Activated T-helper 1 cell treated with anti-CD3 and anti-CD28 coated beads, Interleukin-12 subunit alpha, Interleukin-12 subunit beta, Interleukin-2, Interleukin-4 antibody, amounts not matched to agents 30 ng/mL and 10 ng/mL and 1 ng/mL, durations not matched to agents 14 hours and 24 hours and 36 hours (primary cell): Measurements from ENCODE around the gene APOLD1. TPM values are rescaled to one million over a fixed set of nuclear protein-coding genes. Genes with fewer than 3 reads are reported as not detected.
"Not testable (repeated sequence)": the region's sequence is repeated elsewhere in the genome, so short reads cannot be mapped to it uniquely, and the experiment has no call there.

Source experiments
- DNase-seq: peaks from one replicate; pipeline ENCODE4 v3.0.0; 2021; ENCODE audit warnings: low spot score
- H3K27ac Mint-ChIP-seq: one replicate; pipeline ENCODE4 v1.8.0; 2021; ENCODE audit warnings: mild to moderate bottlenecking, mixed read lengths
- H3K27me3 Mint-ChIP-seq: one replicate; pipeline ENCODE4 v1.8.0; 2022; ENCODE audit warnings: mild to moderate bottlenecking, moderate library complexity, mixed read lengths; ENCODE audit not compliant: insufficient read depth
- H3K36me3 Mint-ChIP-seq: one replicate; pipeline ENCODE4 v1.8.0; 2021; ENCODE audit warnings: low read depth, mixed read lengths
- H3K4me1 Mint-ChIP-seq: one replicate; pipeline ENCODE4 v1.8.0; 2021; ENCODE audit warnings: low read depth, mixed read lengths
- H3K4me3 Mint-ChIP-seq: one replicate; pipeline ENCODE4 v1.8.0; 2021; ENCODE audit warnings: mild to moderate bottlenecking, moderate library complexity, mixed read lengths
- H3K9me3 Mint-ChIP-seq: one replicate; pipeline ENCODE4 v1.8.0; 2021; ENCODE audit warnings: mixed read lengths
- intact Hi-C: fragments of 100-400 bp; cut with micrococcal nuclease; formaldehyde crosslinking; loops from one replicate; pipeline ENCODE4 v1.15.1; 2024
- total RNA-seq: library from RNA; stranded (reverse); gene quantifications from 2 replicates; pipeline ENCODE4 v1.2.3, GENCODE V29; 2022

APOLD1 gene
- total RNA-seq, 1 donor from 2014 or later = 4.8 TPM

GRCh38 chr12:12817616-12818015 lies 32.2 kb downstream of the APOLD1 start:
- intact Hi-C loops = loop anchor here (10.0 kb wide), 1 partner anchor 287 kb away; the partner anchor contains the start of gene GSG1
- no peak for DNase-seq
- no peaks in the 10 kb centered on the region for H3K27me3 Mint-ChIP-seq
- H3K27ac Mint-ChIP-seq = no peak overlapping the region
- H3K4me3 Mint-ChIP-seq = no peak overlapping the region
- H3K4me1 Mint-ChIP-seq = peaks cover 66% of the 10 kb centered on the region
- H3K9me3 Mint-ChIP-seq = no peaks in the 10 kb centered on the region
- H3K36me3 Mint-ChIP-seq = peaks cover 57% of the 10 kb centered on the region

GRCh38 chr12:12818701-12819100 lies 33.2 kb downstream of the APOLD1 start:
- H3K27me3 Mint-ChIP-seq = no peaks in the 10 kb centered on the region
- peaks cover 62% of the 10 kb centered on the region for H3K36me3 Mint-ChIP-seq
- H3K9me3 Mint-ChIP-seq = no peaks in the 10 kb centered on the region
- intact Hi-C loops = loop anchor here (10.0 kb wide), 1 partner anchor 286 kb away; the partner anchor contains the start of gene GSG1
- no peak for DNase-seq
- H3K27ac Mint-ChIP-seq = no peak overlapping the region
- peaks cover 61% of the 10 kb centered on the region for H3K4me1 Mint-ChIP-seq
- no peak overlapping the region for H3K4me3 Mint-ChIP-seq

GRCh38 chr12:12819221-12819620 lies 33.8 kb downstream of the APOLD1 start:
- Mint-ChIP-seq H3K4me1 (peaks cover 57% of the 10 kb centered on the region), H3K4me3 (no peak overlapping the region), H3K27ac (no peak overlapping the region), H3K27me3 (no peaks in the 10 kb centered on the region), H3K36me3 (peaks cover 61% of the 10 kb centered on the region), H3K9me3 (no peaks in the 10 kb centered on the region)
- DNase-seq = no peak
- intact Hi-C loops = loop anchor here (10.0 kb wide), 1 partner anchor 286 kb away; the partner anchor contains the start of gene GSG1

DNA sequence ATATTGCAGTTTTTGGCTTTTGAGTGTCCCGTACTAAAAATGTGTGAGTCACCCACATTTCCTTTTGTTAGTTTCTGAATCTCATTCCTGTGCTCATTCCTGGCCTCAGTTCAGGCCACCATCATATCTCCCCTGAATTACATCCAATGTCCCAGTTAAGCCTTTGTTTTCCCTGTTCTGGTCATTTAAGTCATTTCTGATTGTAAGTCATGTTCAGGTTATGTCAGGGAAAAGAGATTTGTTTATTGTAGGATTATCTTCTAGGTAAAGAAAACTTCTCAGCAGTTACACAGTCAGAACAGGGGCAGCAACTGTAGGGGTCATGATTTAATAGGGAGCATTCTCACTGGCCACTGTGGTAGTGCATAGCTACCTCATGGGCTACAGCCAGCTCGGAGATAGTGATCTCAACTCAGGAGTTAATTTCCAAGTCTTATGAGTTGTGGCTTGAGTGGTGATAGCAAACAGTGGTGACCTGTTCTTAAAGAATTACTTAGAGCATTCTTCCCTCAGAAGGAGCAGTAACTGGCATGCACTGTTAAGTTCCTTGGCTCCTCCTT lies 34.4 kb downstream of the APOLD1 start:
- no peak for DNase-seq
- no peaks in the 10 kb centered on the region for H3K27me3 Mint-ChIP-seq
- peak overlapping the region; percentile 14 for H3K27ac Mint-ChIP-seq
- H3K36me3 Mint-ChIP-seq = peaks cover 62% of the 10 kb centered on the region
- H3K4me1 Mint-ChIP-seq = peaks cover 50% of the 10 kb centered on the region
- no peaks in the 10 kb centered on the region for H3K9me3 Mint-ChIP-seq
- intact Hi-C loops = loop anchor here (10.0 kb wide), 1 partner anchor 285 kb away; the partner anchor contains the start of gene GSG1
- no peak overlapping the region for H3K4me3 Mint-ChIP-seq

- H3K27me3 Mint-ChIP-seq, H3K27ac Mint-ChIP-seq, H3K4me3 Mint-ChIP-seq, H3K9me3 Mint-ChIP-seq, DNase-seq, intact Hi-C loops: not testable (repeated sequence)
- Mint-ChIP-seq H3K36me3 (peaks cover 64% of the 10 kb centered on the region), H3K4me1 (peaks cover 47% of the 10 kb centered on the region)
Measured at GRCh38 chr12:12820376-12820775, 34.9 kb downstream of the APOLD1 start.

- peaks cover 31% of the 10 kb centered on the region for H3K4me1 Mint-ChIP-seq
- DNase-seq = no peak
- intact Hi-C loops = no loop called here
- no peak overlapping the region for H3K4me3 Mint-ChIP-seq
- no peaks in the 10 kb centered on the region for H3K27me3 Mint-ChIP-seq
- peaks cover 56% of the 10 kb centered on the region for H3K36me3 Mint-ChIP-seq
- no peaks in the 10 kb centered on the region for H3K9me3 Mint-ChIP-seq
- H3K27ac Mint-ChIP-seq = no peak overlapping the region
Measured at GRCh38 chr12:12821975-12822374, 36.5 kb downstream of the APOLD1 start.

- Mint-ChIP-seq H3K4me3 (no peak overlapping the region), H3K27me3 (no peaks in the 10 kb centered on the region), H3K27ac (no peak overlapping the region), H3K9me3 (no peaks in the 10 kb centered on the region), H3K4me1 (peaks cover 27% of the 10 kb centered on the region), H3K36me3 (peaks cover 61% of the 10 kb centered on the region)
- intact Hi-C loops = no loop called here
- no peak for DNase-seq
Measured at GRCh38 chr12:12822886-12823285, 37.4 kb downstream of the APOLD1 start.

DNA sequence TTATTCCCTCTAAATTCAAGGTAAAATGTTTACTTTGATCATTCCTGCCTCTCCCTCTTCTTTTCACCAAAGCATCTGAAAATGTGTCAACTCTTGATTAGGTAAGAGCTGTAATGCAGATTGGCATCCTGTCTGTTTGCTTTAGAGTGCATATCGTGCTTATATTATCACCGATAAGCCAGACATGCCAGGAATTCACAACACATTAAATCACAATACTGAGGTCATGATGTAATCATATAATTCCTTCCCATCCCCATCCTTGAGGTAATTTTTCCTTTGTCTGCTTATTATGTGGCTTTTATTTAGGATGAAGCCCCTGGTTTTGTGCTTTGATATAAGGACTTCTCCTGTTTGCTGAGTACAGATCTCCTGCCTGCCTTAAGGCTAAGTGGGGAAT lies 37.8 kb downstream of the APOLD1 start:
- peaks cover 27% of the 10 kb centered on the region for H3K4me1 Mint-ChIP-seq
- DNase-seq = no peak
- H3K36me3 Mint-ChIP-seq = peaks cover 62% of the 10 kb centered on the region
- intact Hi-C loops = no loop called here
- no peaks in the 10 kb centered on the region for H3K27me3 Mint-ChIP-seq
- H3K9me3 Mint-ChIP-seq = no peaks in the 10 kb centered on the region
- H3K27ac Mint-ChIP-seq = peak overlapping the region; percentile 14
- H3K4me3 Mint-ChIP-seq = no peak overlapping the region

DNA sequence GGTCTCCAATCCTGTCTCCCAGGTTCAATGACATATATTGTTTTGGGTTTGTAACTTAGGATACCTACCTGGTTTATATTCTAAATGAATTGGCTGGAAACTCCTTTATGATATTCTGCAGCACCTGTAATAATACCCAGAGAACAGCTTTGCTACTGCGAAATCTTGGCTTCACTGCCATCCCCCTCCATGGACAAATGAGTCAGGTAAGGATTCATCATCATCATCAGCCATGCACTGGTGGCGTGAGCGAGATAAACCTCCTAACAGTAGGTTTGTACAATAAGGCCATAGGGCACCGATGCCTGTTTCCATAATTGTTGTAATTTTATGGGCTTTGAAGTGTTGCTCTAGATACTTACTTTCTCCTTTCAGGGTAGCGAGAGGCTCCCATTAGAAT lies 38.4 kb downstream of the APOLD1 start:
- no peak for DNase-seq
- intact Hi-C loops = no loop called here
- H3K4me3 Mint-ChIP-seq = no peak overlapping the region
- no peaks in the 10 kb centered on the region for H3K27me3 Mint-ChIP-seq
- no peaks in the 10 kb centered on the region for H3K9me3 Mint-ChIP-seq
- H3K36me3 Mint-ChIP-seq = peaks cover 63% of the 10 kb centered on the region
- no peak overlapping the region for H3K27ac Mint-ChIP-seq
- peaks cover 22% of the 10 kb centered on the region for H3K4me1 Mint-ChIP-seq

DNA sequence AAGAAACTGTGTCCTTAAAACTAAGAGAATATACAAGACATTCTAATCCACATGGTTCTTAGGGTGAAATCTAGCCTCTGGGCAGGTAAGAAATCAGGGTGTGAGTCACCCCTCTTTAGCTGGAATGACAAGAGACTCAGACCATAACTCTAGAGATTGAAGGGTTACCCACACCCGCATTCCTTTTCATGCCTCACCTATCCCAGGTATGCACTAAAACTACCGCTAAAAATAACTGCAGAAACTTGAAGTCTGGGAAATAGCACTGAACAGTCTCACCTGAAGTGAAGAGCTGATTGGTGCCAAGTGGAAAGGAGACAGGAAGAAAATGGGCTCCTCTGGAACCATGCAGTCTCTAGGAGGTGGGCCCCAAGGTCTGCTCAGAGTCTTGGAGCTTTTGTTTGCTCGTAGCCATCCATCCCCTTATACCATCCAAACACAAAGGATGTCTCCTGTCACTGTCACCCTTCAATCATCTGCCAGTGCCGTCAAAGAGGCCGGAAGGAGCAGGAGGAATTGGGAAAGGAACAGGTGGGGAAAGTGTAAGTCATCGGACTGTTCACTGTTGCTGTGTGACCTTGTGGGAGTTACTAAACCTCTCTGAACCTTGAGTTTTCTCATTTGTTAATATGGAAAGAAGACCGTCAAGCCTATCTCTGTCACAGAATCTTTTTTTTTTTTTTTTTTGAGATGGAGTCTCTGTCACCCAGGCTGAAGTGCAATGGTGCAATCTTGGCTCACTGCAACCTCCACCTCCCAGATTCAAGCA lies 50.1 kb downstream of the APOLD1 start:
- H3K9me3 Mint-ChIP-seq = no peaks in the 10 kb centered on the region
- no peaks in the 10 kb centered on the region for H3K27me3 Mint-ChIP-seq
- H3K27ac Mint-ChIP-seq = no peak overlapping the region
- peaks cover 31% of the 10 kb centered on the region for H3K36me3 Mint-ChIP-seq
- intact Hi-C loops = loop anchor here (2.0 to 5.0 kb wide), 4 partner anchors 23 to 377 kb away; partner anchors contain the start of gene DDX47
- H3K4me3 Mint-ChIP-seq = no peak overlapping the region
- peaks cover 24% of the 10 kb centered on the region for H3K4me1 Mint-ChIP-seq
- DNase-seq = no peak

- Mint-ChIP-seq H3K27me3 (no peaks in the 10 kb centered on the region), H3K4me3 (no peak overlapping the region), H3K9me3 (no peaks in the 10 kb centered on the region), H3K27ac (no peak overlapping the region), H3K36me3 (peaks cover 29% of the 10 kb centered on the region), H3K4me1 (peaks cover 24% of the 10 kb centered on the region)
- intact Hi-C loops = loop anchor here (2.0 to 5.0 kb wide), 4 partner anchors 24 to 376 kb away; partner anchors contain the start of gene DDX47
- DNase-seq = no peak
Measured at GRCh38 chr12:12836571-12836970, 51.1 kb downstream of the APOLD1 start.

GRCh38 chr12:12837025-12837812 lies 51.8 kb downstream of the APOLD1 start:
- H3K4me1 Mint-ChIP-seq = peaks cover 24% of the 10 kb centered on the region
- H3K9me3 Mint-ChIP-seq = no peaks in the 10 kb centered on the region
- no peak for DNase-seq
- H3K27ac Mint-ChIP-seq = peak overlapping the region; percentile 54
- no peak overlapping the region for H3K4me3 Mint-ChIP-seq
- H3K36me3 Mint-ChIP-seq = peaks cover 24% of the 10 kb centered on the region
- intact Hi-C loops = loop anchor here (1.0 to 5.0 kb wide), 5 partner anchors 24 to 376 kb away; partner anchors contain the start of genes DDX47 and GPRC5A
- no peaks in the 10 kb centered on the region for H3K27me3 Mint-ChIP-seq
